ENCODE measurements around the gene MIGA2. TPM values are rescaled to one million over a fixed set of nuclear protein-coding genes. Genes with fewer than 3 reads are reported as not detected.

Gene MIGA2
- total RNA-seq = 12.6 and 25.0 TPM in 2 replicates

GRCh38 chr9:129036241-129036922, at the start of gene MIGA2:
TSS of gene MIGA2 (plus strand) at chr9:129036626. CDS start at chr9:129040595, 3,969 bp downstream.
- TF ChIP-seq, protein P1, sequence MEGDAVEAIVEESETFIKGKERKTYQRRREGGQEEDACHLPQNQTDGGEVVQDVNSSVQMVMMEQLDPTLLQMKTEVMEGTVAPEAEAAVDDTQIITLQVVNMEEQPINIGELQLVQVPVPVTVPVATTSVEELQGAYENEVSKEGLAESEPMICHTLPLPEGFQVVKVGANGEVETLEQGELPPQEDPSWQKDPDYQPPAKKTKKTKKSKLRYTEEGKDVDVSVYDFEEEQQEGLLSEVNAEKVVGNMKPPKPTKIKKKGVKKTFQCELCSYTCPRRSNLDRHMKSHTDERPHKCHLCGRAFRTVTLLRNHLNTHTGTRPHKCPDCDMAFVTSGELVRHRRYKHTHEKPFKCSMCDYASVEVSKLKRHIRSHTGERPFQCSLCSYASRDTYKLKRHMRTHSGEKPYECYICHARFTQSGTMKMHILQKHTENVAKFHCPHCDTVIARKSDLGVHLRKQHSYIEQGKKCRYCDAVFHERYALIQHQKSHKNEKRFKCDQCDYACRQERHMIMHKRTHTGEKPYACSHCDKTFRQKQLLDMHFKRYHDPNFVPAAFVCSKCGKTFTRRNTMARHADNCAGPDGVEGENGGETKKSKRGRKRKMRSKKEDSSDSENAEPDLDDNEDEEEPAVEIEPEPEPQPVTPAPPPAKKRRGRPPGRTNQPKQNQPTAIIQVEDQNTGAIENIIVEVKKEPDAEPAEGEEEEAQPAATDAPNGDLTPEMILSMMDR (IDR thresholded peaks at IDR 0.05; ENCODE audit: insufficient read depth, low read length, severe bottlenecking) = no peak
- Histone ChIP-seq H3K27me3 (ENCODE audit: control insufficient read depth, insufficient read depth, low read length) (no peaks in the 10 kb centered on the region), H3K4me3 (ENCODE audit: low read depth, low read length) (peak within 1 kb of the TSS; percentile 98), H3K36me3 (ENCODE audit: control insufficient read depth, insufficient read depth, low read length) (no peaks in the 10 kb centered on the region)
- FAIRE-seq (no peak), DNase-seq (ENCODE audit: low read depth) (peak; percentile 97)

GRCh38 chr9:128986671-128987070, 49.8 kb upstream of the MIGA2 start:
- no peak overlapping the region for H3K4me3 ChIP-seq (ENCODE audit: low read depth, low read length)
- TF ChIP-seq, protein P1 (IDR thresholded peaks at IDR 0.05; ENCODE audit: insufficient read depth, low read length, severe bottlenecking) = no peak
- H3K27me3 ChIP-seq (ENCODE audit: control insufficient read depth, insufficient read depth, low read length) = no peaks in the 10 kb centered on the region
- H3K36me3 ChIP-seq (ENCODE audit: control insufficient read depth, insufficient read depth, low read length) = peaks cover 26% of the 10 kb centered on the region
- DNase-seq (ENCODE audit: low read depth) (peak; percentile 8), FAIRE-seq (no peak)

- Histone ChIP-seq H3K4me3 (ENCODE audit: low read depth, low read length) (no peak overlapping the region), H3K27me3 (ENCODE audit: control insufficient read depth, insufficient read depth, low read length) (no peaks in the 10 kb centered on the region), H3K36me3 (ENCODE audit: control insufficient read depth, insufficient read depth, low read length) (peaks cover 23% of the 10 kb centered on the region)
- DNase-seq (ENCODE audit: low read depth) (peak; percentile 52), FAIRE-seq (no peak)
- TF ChIP-seq, protein P1 (IDR thresholded peaks at IDR 0.05; ENCODE audit: insufficient read depth, low read length, severe bottlenecking) = no peak
Measured at GRCh38 chr9:128987805-128988204, 48.6 kb upstream of the MIGA2 start.

DNA sequence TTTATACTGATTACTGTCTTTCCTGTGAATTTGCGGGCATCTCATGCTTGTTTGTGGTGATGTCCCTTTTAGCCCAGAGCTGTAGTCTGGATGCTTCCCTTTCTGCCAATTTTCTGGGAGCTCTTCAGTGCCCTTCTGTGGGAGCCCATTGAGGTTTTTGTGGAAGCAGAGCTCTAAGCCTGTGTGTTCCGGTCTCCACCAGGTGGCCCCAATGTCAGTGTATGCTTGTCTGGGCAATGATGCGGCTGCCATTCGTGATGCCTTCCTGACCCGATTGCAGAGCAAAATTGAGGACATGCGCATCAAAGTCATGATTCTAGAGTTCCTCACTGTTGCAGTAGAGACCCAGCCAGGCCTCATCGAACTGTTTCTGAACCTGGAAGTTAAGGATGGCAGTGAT, 43.4 kb upstream of the MIGA2 start:
- FAIRE-seq (no peak), DNase-seq (ENCODE audit: low read depth) (peak; percentile 13)
- Histone ChIP-seq H3K27me3 (ENCODE audit: control insufficient read depth, insufficient read depth, low read length) (no peaks in the 10 kb centered on the region), H3K36me3 (ENCODE audit: control insufficient read depth, insufficient read depth, low read length) (peaks cover 36% of the 10 kb centered on the region), H3K4me3 (ENCODE audit: low read depth, low read length) (no peak overlapping the region)
- TF ChIP-seq, protein P1 (IDR thresholded peaks at IDR 0.05; ENCODE audit: insufficient read depth, low read length, severe bottlenecking) = peak; percentile 47

GRCh38 chr9:128995791-128996190, 40.6 kb upstream of the MIGA2 start:
- H3K36me3 ChIP-seq (ENCODE audit: control insufficient read depth, insufficient read depth, low read length) = peaks cover 44% of the 10 kb centered on the region
- TF ChIP-seq, protein P1 (IDR thresholded peaks at IDR 0.05; ENCODE audit: insufficient read depth, low read length, severe bottlenecking) = no peak
- no peak for DNase-seq (ENCODE audit: low read depth)
- H3K27me3 ChIP-seq (ENCODE audit: control insufficient read depth, insufficient read depth, low read length) = no peaks in the 10 kb centered on the region
- no peak overlapping the region for H3K4me3 ChIP-seq (ENCODE audit: low read depth, low read length)
- FAIRE-seq = no peak

- FAIRE-seq = no peak
- peaks cover 53% of the 10 kb centered on the region for H3K36me3 ChIP-seq (ENCODE audit: control insufficient read depth, insufficient read depth, low read length)
- TF ChIP-seq, protein P1 (IDR thresholded peaks at IDR 0.05; ENCODE audit: insufficient read depth, low read length, severe bottlenecking) = no peak
Measured at GRCh38 chr9:128998462-128998861, 38.0 kb upstream of the MIGA2 start.

More at GRCh38 chr9:128998462-128998861, 38.0 kb upstream of the MIGA2 start:
- DNase-seq (ENCODE audit: low read depth) = peak; percentile 46
- Histone ChIP-seq H3K27me3 (ENCODE audit: control insufficient read depth, insufficient read depth, low read length) (no peaks in the 10 kb centered on the region), H3K4me3 (ENCODE audit: low read depth, low read length) (no peak overlapping the region)
